Fibroblast of gingiva (primary cell): ENCODE results near the gene CELSR2.

Source experiments
- DNase-seq: peaks from one replicate; pipeline ENCODE4 v3.0.0-alpha.2; 2011; ENCODE audit warnings: low read depth

Gene CELSR2

DNA sequence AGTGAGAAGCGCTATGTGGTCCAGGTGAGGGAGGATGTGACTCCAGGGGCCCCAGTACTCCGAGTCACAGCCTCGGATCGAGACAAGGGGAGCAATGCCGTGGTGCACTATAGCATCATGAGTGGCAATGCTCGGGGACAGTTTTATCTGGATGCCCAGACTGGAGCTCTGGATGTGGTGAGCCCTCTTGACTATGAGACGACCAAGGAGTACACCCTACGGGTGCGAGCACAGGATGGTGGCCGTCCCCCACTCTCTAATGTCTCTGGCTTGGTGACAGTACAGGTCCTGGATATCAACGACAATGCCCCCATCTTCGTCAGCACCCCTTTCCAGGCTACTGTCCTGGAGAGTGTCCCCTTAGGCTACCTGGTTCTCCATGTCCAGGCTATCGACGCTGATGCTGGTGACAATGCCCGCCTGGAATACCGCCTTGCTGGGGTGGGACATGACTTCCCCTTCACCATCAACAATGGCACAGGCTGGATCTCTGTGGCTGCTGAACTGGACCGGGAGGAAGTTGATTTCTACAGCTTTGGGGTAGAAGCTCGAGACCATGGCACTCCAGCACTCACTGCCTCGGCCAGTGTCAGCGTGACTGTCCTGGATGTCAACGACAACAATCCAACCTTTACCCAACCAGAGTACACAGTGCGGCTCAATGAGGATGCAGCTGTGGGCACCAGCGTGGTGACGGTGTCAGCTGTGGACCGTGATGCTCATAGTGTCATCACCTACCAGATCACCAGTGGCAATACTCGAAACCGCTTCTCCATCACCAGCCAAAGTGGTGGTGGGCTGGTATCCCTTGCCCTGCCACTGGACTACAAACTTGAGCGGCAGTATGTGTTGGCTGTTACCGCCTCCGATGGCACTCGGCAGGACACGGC lies 2.2 kb downstream of the CELSR2 start:
- no peak for DNase-seq

DNA sequence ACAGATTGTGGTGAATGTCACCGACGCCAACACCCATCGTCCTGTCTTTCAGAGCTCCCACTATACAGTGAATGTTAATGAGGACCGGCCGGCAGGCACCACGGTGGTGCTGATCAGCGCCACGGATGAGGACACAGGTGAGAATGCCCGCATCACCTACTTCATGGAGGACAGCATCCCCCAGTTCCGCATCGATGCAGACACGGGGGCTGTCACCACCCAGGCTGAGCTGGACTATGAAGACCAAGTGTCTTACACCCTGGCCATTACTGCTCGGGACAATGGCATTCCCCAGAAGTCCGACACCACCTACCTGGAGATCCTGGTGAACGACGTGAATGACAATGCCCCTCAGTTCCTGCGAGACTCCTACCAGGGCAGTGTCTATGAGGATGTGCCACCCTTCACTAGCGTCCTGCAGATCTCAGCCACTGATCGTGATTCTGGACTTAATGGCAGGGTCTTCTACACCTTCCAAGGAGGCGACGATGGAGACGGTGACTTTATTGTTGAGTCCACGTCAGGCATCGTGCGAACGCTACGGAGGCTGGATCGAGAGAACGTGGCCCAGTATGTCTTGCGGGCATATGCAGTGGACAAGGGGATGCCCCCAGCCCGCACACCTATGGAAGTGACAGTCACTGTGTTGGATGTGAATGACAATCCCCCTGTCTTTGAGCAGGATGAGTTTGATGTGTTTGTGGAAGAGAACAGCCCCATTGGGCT lies 3.0 kb downstream of the CELSR2 start:
- no peak for DNase-seq

DNA sequence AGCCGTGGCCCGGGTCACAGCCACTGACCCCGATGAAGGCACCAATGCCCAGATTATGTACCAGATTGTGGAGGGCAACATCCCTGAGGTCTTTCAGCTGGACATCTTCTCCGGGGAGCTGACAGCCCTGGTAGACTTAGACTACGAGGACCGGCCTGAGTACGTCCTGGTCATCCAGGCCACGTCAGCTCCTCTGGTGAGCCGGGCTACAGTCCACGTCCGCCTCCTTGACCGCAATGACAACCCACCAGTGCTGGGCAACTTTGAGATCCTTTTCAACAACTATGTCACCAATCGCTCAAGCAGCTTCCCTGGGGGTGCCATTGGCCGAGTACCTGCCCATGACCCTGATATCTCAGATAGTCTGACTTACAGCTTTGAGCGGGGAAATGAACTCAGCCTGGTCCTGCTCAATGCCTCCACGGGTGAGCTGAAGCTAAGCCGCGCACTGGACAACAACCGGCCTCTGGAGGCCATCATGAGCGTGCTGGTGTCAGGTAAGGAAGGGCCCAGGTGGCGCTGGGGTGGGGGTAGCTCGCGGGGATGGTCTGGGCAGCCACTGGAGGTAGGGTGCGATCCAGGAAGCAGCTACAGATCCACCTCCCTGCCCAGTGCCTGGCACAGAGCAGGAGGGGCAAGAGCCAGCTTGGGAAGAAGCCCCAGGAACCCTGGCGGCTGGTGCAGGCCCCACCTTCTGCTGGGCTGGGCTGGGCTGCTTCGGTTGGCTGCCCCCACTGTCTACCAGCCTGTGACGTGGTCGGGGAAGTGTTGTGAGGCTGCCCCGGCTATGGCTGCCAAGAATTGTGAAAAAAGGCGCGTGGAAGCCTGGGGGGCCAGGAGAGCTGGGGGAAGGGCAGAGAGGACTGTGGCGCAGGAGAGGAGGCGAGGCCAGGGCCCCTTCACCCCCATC lies 3.8 kb downstream of the CELSR2 start:
- no peak for DNase-seq

DNA sequence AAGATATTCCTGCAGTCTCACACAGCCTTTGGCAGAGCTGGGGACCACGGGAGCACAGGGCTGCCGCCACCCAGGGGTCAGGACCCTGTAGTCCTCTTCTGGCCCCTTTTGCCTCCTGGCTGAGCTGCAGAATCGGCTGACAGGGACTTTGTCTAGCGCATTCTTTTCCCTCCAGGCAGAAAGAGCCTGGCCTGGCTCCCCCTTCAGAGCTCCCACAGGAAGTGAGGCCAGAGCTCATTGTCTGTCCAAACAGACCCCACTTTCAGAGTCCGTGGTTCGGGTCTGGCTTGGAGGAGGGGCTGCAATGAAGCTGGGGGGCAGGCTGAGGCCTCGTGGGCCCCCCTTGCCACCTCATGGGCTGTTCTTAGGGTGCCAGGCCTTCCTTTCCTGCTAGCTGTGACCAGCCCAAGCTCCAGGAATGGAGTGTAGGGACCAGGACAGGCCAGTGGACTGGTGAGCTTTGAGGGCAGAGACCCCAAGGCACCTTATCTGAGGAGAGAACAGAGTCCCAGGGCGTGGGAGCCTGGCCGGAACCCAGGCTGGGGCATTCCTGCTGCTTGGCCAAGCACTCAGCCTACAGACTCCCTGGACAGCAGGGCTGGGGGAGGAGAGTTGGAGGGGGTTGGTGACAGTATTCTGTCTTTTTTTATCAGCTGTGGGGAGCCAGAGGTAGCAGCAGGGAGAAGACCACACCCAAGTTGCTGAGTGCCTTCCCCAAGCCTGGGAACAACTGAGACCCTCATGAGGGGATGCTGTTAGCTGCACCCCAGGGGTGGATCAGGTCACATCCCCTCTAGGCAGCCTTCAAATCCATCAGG lies 4.7 kb downstream of the CELSR2 start:
- DNase-seq = no peak

DNA sequence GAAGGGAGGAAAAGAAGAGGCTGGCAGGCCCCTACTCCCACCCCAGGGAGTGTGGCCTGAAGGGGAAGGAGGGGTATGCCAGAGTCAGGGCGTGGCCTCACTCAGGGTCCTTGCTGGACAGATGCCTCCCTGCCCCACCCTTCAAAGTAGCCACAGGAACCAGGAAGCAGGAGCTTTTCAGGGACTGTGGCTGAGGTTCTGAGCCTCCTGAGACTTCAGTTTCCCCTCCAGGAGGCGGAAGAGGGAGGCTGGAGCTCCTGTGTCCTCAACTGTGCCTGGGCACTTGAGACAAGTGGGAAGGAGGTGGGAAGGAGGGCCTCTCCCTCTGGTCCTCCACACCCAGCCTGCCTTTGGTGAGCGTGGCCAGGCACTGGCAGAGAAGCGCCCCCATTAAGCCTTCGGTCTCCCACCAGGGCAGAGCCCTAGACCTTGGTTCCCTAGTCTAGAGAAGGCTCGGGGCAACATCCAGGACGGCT lies 5.3 kb downstream of the CELSR2 start:
- DNase-seq = no peak

DNA sequence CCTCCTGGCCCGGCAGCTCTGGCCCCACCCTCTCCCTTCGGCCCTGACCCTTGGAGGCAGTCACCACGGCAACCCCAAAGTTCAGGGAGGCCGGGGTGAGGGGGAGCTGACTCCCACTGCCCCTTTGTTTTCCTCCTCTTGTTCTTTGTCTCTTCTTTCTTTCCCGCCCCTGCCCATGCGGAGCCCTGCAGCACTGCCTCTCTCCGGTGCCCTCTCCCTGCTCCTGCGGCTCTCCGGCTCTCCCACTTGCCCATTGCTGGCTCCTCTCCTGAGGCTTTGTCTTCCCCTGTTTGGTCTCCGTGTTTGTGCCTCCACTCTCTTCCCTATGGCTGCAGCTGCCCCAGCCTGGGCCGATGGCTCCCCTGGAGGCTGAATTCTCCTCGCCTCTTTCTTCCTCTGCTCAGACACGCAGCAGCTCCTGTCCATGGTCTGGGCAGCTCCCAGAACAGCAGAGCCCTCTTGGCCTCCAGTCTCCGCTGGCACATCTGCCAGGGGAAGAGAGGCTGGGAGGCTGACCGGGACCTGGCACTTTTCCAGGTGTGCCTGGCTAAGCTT lies 5.8 kb downstream of the CELSR2 start:
- no peak for DNase-seq

DNA sequence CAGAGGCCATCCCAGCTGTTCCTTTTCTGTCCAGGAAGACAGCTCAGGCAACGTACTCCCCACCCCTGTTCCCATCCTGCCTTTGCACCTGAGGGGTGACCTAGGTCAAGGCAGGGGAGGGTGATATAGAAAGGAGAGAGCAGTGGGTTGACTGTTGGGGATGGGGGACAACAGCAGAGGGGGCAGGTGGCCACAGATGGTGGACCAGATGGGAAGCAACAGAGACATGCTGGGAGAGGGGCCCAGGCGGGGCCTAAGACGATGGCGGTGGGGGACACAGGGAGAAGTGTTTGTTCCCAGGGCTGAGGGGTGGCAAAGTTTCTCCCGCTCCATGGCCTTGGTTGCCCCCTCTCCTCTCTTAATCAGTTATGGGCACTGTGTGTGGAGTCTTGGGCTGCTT lies 6.3 kb downstream of the CELSR2 start:
- no peak for DNase-seq

DNA sequence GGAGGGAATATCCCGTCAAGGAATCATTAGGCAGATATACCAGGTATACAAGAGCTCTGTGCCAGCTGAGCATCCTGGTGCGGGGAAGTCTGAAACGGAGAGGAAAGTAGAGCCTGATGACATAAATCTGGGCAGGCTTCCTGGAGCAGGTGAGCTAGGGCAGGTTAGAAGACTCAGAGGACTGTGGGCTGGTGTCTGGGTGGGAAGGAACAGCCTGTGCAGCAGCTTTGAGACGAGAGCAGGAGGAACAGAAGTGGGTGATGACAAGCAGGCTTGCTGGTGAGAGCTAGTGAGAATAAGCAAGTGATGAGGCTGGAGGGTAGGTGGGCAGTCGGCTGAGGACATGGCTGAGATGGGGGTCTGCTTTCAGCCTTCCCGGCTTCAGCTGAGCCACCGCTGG lies 6.7 kb downstream of the CELSR2 start:
- DNase-seq = no peak

DNA sequence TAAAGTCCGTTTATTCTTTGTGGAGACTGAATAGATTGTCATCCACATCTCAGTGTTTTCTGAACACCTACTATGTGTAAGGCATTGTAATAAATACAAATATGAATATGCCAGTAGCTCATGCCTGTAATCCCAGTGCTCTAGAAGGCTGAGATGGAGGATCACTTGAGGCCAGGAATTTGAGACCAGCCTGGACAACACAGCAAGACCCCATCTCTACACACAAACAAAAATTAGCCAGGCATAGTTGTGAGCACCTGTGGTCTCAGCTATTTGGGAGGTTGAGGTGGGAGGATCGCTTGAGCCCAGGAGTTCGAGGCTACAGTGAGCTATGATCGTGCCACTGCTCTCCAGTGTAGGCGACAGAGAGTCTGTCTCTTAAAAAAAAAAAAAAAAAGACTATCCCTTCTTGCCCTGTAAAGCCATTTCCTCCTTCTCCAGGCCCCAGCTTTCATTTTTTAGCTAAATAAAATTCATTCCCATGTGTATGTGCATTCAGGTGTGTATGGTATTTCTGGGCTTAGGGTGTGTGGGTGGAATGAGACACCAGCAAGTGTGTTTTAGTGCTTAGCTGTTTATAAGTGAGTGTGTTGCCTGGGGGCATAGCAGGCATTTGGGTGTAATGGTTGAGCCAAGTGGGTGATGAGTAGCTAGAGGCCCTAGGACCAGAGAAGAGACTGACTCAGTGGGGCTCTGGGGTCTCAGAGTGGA lies 7.8 kb downstream of the CELSR2 start:
- DNase-seq = no peak

DNA sequence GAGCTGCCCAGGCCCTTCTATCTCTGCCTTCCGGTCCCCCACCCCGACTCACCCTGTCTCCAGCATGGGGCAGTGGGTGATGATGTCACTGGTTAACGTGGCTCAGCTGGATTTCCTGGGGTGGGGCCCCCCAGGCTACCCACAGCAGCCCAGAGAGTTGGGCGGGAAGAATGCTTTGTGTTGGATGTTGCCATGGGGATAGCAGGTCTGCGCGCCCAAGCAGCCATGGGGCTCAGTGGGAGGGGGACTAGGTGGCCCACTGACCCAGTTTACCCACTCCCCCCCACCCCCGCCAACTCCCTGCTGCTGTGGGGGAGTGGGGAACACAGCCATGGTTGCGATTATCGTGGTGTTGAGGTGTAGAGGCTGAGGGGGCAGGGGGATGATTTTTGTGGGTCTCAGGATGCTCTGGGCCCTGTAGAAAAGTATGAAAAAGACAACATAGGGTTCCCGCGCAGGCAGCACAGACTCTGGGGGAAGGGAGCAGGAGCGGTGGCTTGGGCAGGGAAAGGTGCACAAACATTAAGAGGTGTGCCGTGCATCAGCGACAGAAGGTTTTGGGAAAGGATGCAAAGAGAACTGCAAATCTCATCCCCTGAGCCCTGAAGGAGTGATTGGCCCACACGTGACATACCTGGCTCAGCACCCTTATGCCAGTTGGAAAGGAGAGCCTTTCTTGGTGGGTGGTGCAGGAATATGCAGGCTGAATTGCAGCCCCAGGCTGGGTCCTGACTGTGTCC lies 8.5 kb downstream of the CELSR2 start:
- no peak for DNase-seq

DNA sequence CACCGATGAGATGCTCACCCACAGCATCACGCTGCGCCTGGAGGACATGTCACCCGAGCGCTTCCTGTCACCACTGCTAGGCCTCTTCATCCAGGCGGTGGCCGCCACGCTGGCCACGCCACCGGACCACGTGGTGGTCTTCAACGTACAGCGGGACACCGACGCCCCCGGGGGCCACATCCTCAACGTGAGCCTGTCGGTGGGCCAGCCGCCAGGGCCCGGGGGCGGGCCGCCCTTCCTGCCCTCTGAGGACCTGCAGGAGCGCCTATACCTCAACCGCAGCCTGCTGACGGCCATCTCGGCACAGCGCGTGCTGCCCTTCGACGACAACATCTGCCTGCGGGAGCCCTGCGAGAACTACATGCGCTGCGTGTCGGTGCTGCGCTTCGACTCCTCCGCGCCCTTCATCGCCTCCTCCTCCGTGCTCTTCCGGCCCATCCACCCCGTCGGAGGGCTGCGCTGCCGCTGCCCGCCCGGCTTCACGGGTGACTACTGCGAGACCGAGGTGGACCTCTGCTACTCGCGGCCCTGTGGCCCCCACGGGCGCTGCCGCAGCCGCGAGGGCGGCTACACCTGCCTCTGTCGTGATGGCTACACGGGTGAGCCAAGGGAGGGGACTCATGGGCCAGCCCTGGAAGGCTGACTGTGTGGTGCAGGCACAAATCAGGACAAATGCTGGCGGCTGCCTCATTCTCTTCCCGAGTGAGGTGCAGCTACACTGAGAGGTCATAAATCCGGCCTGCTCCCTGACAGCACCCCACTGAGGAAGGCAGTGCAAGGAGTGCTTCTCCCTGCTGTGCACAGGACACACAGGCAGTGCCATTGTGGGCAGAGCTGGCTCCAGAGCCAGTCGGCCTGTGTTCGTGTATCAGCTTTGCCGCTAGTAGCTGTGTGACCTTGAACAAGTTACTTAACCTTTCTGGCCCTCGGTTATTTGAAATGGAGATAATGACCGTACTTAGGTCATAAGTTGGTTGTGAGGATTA lies 9.4 kb downstream of the CELSR2 start:
- no peak for DNase-seq

DNA sequence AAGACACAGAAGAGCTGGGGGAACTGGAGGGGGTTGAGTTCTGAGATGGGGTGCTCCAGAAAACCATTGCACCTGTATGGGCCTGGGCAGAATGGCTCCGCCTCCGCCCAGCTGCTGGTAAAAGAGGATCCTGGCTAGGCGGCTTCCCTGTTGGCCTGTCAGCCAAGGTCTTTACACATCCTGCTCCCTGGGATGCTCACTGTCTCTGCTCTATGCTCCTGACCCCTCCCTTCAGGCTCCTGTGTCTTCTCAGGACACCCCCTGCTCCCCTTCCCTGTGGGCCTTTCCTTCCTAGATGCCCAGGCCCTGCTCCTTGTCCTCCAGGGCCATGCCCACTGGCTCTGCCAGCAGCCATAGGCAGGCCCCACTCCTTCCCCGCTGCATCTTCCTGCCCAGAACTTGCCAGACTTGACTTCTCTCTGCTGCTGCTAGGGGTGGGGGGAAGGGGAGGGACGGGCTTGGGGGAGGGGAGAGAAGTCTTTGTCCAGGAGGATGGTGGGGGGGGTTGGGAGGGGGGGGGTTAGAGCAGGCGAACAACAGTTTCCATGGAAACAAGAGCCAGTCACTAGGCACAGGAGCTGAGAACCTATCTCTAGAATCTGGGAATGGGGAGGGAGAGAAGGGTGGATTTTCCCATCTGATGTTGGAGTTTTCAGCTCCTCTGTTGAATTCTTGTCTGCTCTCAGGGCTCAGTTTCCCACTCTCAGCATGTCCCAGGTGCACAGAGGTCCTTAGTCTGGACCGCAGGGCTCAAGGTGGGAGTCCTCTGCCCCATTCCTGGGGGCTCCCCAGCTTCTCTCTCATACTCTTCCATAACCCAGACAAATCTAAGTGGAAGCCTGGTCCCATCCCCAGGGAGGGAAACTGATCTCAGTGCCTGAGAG lies 10.6 kb downstream of the CELSR2 start:
- no peak for DNase-seq

DNA sequence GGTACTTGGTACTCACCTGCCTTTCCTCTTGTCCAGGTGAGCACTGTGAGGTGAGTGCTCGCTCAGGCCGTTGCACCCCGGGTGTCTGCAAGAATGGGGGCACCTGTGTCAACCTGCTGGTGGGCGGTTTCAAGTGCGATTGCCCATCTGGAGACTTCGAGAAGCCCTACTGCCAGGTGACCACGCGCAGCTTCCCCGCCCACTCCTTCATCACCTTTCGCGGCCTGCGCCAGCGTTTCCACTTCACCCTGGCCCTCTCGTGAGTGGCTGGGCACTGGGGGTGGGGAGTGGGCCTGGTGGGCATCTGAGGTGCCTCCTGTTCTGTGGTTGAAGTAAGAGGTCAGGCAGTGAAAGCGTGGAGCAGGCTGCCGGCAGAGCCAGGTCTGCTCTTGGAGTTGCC lies 11.7 kb downstream of the CELSR2 start:
- DNase-seq = no peak

DNA sequence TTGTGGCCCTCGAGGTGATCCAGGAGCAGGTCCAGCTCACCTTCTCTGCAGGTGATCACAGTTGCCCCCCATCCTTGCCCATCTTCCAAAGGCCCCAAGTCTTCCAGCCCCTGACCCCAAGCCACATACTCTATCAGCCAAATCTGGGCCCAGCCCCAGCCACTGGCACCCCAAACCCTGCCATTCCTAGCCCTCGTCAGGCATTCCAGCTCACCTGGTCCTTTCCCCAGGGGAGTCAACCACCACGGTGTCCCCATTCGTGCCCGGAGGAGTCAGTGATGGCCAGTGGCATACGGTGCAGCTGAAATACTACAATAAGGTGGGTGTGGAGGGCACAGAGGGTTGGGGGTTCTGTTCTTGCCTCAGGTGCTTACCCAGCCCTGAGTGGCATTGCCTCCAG lies 12.2 kb downstream of the CELSR2 start:
- no peak for DNase-seq

DNA sequence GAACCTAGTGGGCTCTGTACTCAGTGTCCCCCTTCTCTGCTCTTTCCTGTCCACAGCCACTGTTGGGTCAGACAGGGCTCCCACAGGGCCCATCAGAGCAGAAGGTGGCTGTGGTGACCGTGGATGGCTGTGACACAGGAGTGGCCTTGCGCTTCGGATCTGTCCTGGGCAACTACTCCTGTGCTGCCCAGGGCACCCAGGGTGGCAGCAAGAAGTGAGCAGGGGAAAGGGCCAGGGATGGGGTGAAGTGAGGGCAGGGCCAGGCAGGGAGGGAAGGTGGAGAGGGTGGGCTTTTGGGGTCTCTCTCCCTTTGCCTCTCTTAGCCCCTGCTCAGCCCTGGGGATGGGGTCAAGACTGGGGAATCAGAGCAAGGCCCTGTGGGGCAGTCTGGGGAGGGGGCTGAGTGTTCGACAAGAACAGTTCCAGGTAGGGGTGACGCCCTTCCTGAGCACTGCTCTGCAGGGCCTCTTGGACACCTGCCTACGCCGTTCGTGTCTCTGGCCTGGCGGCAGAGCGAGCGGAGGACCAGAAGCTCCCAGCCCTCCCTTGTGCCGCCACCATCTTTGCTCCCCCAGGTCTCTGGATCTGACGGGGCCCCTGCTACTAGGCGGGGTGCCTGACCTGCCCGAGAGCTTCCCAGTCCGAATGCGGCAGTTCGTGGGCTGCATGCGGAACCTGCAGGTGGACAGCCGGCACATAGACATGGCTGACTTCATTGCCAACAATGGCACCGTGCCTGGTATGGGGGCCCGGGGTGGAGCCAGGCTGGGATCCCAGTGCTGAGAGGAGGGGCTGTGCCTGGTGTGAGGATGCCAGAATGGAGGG lies 13.1 kb downstream of the CELSR2 start:
- DNase-seq = no peak

DNA sequence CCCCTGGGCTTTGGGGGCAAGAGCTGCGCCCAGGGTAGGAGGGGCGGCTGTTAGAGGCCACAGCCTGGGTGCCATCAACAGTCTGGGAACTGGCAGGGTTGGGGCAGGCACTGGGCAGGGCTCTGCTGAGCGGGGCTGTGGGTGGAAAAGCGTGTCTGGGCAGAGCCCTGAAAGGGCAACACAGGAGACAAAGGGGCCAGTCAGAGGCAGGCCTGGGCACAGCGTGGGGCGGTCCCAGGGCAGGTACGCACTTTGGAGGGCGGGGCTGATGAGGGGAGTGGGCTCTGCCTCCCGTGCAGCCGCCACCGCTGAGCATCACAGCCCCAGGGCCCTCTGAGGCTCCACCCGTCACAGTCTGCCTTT lies 13.9 kb downstream of the CELSR2 start:
- DNase-seq = no peak
